GM20431 (cell line): ENCODE measurements around the gene DGCR6L.

Experiments
- in situ Hi-C: fragments of 300-500 bp; cut with MseI, MboI; formaldehyde crosslinking; loops from one replicate; pipeline ENCODE4 v1.15.0; 2020; ENCODE audit warnings: low sequenced_read_pairs; ENCODE audit not compliant: unreplicated experiment

DGCR6L gene

DNA sequence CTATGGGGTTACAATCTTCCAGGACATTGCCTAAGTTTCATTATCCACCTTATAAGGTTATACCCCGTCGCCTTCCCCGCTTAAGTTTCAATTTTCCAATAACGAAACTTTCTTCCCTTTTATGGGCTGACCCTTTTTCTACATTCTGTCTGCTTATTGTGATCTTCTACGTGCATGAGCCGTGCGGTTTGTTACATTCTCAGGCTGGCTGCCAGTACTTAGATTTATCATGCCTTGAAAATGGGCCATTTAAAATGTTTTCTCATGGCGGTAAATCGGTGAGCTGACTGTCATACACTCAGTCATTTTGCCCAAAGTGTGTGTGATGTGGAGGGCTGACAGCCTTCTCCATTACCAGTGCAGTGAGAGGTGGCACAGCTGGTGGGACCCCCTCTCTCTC is 23.3 kb downstream of the DGCR6L start:
- in situ Hi-C loops = no loop called here

DNA sequence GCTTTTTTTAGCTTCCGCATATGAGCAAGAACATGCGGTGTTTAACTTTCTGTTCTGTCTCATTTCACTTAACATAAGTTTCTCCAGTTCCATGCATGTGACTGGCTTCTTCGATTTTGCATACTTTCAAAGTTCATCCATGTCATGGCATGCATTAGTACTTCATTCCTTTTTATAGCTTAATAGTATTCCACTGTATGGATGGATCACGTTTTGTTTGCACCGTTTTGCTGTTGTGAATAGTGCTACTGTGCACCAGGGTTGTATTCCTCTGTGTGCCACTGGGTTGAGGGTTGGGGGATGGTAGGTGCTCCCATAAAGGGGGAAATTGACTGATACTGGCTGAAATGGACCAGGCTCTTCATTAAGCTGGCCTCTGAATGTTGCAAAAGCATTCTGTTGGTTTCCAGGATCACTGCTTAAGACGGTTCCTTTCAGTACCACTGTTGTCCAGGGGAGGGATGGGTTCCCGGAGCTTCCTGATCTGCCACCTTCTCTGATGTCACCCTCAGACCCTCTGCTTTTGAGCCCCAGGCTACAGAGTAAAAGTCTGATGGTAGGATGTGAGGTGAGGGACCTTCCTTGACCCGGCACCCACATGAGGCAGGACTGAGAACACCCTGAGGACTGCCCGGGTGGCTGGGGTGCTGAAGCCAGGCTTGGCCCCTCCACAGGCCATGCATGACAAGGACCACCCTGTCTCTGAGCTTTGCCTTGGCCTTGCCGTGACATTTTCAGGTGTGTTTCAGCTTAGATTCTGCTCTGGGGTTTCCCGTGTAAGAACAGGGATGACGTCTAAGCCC is 24.4 kb downstream of the DGCR6L start:
- in situ Hi-C loops = no loop called here

DNA sequence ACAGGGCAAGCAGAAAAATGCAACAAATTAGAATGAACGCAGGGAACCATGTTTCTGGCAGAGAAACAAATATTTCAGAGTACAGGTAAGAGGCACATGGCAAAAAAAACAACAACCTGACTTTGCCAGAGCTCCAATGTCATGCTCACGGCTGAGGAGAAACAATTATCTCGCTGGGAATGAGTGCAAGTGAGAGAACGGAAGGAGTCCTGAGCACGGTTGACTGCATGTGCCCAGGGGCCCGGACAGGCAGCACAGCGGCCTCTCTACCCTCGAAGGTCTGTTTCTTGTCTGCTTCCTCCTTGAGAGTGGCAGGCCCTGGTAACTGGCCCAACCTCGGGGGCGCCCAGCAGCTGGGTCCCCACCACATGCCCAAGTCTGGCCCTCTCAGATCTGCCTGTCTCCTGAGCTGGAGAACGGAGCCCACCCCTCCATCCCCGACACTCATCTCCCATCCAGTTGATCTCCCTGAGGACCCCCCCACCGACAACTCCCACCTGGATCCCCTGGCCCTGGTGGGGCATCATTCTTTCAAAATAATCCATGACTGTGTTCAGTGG is 27.1 kb downstream of the DGCR6L start:
- in situ Hi-C loops = no loop called here

DNA sequence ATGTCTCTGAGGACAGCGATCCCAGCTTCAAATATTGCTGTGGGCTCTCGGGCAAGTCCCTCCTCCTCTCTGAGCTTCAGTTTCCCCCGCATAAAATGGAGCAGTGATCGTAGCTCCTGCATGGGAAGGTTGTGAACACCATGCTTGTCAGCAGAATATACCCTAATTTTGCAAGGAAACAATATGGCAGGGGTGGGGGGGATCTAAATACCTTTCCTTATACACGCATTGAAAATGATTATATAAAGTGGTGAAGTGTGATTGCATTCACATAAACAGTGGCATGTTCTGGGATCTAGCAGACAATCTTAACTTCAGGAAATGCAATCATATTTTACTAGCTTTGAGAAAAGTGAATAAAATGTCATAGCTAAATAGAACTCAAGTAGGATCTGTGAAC is 27.8 kb downstream of the DGCR6L start:
- in situ Hi-C loops = no loop called here

DNA sequence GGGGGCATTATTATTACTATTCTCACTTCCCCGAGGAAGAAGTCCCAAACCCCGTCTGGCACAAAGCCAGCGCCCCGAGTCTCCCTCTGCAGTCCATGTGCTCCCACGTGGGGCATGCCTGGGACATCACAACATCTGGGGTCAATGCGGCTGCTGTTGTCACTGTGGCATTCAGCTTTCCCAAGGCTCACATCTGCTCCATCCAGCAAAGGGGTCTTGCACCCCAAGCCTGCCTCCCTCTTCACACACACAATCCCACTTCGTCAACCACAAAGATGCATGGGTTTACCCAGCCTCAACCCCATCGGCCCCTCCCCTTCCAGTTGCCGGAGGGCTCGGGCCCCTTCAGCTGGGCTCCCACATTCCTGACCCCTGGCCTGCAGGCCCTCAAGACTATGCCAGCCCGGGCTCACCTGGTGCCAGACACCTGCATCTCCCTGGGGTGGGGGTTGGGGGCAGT is 28.2 kb downstream of the DGCR6L start:
- in situ Hi-C loops = no loop called here

DNA sequence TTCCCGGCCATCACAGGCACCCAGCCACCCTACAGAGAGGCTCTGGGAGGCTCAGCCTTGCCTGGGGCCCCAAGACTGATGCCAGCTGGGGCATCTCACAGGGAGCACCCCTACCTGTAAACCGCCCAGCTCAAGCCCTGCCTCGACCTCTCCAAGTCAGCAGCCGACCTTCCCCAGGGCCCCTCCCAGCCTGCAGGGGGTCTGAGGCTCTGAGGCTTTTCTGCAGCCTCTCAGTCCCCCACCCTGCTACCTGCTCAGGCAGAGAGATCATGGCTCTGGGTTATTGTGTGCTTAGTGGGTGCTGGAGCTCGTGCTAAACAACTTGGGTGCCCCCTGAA is 28.6 kb downstream of the DGCR6L start:
- in situ Hi-C loops = no loop called here

DNA sequence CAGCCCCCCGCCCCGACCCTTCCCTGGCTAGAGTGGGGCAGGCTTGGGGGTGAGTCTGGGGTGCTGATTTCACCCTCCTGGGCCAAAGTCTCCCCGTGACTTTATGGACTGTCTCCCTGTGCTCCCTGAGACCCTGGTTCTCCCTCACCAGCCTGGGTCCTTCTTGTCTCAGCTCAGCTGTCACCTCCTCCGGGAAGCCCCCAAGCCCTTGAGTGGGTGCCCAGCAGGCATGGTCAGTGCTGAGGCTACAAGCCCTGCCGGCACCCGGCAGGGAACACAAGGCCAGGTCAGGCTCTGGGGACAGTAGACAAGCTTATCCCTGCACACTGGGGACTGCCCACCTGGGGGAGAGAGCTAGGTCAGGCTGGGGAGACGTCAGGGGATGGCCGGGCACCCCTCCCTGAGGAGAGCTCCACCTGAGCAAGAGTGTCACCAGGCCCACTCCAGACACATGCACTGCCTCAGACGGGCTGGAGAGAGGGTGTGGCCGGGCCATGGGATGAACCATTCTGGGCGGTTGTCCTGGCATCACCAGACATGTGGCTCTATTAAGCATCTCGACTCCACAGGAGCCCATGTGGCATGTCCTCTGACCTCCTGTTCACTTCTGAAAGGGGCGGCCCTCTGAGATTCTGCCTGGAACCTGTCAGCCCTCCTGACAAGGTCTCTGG is 29.1 kb downstream of the DGCR6L start:
- in situ Hi-C loops = no loop called here

DNA sequence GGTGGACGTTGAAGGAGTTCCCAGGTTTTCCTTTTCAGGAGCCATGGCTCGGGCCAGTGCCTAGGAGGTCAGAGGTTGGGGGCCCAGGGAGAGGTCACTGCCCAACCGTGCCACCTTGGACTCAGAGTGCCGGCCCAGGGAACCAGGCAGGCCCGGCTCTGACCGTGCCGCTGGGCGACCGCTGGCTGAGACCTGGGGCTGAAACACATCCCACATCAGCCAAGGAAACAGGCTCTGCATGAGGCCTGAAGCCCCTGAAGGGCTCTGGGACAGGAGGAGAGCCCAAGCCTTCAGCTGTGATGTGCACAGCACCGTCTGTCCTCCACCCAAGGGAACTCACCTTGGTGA is 29.8 kb downstream of the DGCR6L start:
- in situ Hi-C loops = no loop called here

DNA sequence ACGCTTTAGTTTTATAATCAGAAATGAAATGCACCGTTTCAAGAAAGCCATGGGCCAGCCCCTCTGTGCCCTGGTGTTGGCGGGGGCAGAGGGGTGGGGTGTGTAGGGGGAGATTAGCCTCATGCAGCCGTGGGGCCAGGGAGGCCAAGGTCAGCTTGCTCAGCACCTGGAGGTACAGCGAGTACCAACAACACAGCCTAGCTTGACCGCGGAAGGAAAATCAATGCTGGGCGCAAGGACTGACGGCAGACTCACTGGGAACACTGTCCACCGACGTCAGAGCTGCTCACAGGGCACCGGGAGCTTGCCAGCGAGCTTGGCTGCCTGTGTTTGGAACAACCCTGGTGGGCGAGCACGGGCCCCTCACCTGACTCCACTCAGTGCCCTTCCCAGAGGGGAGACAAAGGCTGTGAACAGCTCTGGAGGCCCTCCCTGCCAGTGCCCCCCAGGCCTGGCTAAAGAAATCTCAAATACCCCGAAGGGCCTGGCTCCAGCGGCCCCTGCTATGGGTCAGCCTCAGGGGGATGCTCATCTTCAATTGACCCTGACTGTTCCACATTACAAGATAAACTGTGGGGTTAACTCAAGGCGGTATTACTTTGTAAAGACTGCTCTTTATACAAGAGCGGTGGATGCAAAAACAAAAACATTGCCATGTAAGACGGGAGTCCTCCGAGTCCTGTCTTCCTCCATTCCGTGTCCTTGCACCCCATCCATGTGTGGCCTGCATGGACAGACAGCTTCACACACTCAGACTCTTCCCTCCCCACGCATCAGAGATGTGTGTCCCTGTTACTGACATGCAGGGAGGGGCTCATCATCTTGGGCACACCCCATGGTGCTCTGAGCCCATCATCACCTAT is 30.4 kb downstream of the DGCR6L start:
- in situ Hi-C loops = loop anchor here (10.0 kb wide), 1 partner anchor 135 kb away; the partner anchor contains the start of gene CCDC188

DNA sequence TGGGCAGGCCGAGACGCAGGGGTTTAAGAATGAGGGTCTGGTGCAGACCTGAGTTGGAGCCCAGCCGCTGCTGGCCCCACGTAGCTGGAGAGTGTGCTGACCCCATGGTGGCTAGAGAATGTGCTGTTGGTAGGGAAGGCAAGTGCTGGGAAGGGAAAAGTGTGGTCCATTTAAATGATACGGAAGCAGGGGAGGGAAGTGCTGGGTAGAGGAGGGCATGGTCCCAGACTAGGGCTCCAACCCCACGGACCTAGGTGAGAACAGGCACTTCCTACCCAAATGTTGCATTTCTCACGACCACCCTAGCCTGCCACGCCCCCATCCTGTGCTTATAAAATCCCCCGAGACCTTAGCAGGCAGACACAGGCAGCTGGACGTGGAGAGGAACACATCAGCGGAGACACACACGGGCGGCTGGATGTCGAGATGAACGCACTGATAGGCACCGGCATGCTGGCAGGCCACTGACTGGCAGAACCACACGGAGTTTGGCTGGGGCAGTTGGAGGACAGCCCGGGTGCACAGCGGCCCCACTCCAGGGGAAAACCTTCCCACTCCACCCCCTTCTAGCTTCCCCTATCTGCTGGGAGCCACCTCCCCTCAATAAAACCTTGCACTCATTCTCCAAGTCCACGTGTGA is 33.0 kb downstream of the DGCR6L start:
- in situ Hi-C loops = loop anchor here (10.0 kb wide), 1 partner anchor 132 kb away; the partner anchor contains the start of gene CCDC188

DNA sequence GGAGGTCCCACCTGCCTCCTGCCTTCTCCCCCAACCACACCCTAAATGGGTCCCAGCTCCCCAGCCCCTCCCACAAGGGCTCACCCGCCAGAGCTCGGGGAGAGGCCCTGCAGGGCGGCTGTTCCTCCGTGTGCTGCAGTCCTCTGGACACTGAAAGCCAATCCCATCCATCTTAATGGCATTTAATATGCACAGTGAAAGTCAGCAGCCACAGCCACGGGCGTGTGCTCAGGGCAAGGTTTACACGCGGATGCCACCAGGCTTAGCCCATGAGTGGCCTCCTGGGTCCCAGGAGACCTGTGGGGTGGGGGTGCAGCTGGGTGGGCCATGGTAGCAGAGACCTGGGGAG is 33.6 kb downstream of the DGCR6L start:
- in situ Hi-C loops = loop anchor here (10.0 kb wide), 1 partner anchor 131 kb away; the partner anchor contains the start of gene CCDC188

DNA sequence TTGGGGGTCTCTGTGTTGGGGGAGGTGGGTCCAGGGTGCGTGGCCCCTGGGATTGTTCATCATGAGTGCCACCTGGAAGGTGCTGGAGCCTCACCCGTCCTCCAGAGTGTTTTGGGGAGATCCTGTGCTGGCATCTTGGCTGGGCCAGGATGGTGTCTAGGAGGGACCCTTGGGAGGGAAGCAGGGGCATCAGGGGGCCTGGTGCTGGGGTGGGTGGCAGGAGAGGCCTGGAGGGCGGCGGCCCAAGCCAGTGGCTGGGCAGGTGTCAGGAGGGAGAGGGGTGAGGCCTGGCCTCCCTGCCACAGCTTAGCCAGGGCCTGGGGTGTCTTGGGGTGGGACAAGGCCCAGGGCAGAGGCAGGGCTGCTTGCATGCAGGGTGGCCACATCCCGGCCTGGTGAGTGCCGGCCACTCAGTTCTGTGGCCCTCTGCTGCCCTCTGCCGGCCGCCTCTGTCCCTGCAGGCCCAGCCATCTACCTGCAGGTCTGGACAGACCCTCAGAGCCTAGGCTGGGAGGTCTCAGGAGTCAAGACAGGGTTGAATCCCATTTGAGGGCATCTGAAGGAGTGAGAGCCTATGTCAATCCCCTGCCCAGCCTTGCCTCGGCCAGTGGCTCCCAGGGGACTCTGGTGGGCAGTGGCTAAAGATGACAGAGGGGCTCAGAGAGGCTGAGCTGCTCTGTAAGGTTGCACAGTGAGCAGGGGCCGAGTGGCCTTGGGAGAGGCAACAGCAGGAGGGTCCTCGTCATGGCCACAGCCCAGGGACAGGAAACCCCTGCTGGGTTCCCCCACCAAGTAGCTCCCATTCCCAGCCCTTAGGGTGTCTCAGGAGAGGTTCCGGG is 34.2 kb downstream of the DGCR6L start:
- in situ Hi-C loops = loop anchor here (10.0 kb wide), 1 partner anchor 131 kb away; the partner anchor contains the start of gene CCDC188

DNA sequence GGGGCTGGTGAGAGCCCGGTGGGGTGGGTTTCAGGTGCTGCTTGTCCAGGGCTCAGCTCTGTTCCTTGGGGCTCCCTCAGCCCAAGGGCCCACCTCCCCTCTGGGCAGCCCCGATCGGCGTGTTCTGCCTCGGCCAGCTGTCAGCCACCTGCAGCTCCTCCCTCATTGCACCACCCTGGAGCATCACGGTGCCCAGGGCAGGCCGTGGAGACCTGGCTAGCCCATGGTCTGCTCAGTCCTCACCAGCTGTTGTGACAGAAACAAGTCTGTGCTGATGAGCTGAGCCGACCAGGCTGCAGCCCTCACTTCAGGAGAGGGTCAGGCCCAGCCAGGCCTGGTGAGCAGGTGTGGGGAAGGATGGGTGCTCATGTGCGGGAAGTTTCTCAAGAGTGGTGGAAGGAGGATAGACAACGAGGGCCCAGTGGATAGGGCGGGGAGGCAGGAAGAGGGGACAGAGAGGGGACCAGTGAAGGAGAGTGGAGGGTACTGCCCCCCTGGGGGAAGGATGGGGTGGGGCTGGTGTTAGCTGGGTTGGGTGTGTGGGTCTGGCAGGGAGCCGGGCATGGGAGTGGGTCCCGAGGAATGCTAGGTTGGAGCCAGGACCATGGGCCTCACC is 35.3 kb downstream of the DGCR6L start:
- in situ Hi-C loops = loop anchor here (10.0 kb wide), 1 partner anchor 130 kb away; the partner anchor contains the start of gene CCDC188

DNA sequence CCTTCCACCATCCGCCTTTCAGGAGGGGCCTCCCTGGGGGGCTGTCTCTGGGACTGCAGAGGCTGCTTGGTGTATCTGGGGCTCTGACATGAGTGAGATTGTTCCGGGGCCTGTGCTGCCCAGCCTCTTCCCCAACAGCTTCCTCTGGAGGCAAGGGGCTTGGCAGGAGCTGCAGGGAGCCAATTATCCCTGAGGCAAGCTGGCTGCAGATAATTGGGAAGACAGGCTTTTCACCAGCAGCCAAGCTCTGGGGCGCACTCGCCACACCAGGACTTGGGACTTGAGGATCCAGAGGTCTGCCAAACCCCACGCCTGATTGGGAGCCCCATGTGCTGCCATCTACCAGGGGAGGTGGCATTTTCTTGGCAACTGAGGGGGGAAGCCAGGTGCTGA is 36.2 kb downstream of the DGCR6L start:
- in situ Hi-C loops = loop anchor here (10.0 kb wide), 1 partner anchor 129 kb away; the partner anchor contains the start of gene CCDC188

DNA sequence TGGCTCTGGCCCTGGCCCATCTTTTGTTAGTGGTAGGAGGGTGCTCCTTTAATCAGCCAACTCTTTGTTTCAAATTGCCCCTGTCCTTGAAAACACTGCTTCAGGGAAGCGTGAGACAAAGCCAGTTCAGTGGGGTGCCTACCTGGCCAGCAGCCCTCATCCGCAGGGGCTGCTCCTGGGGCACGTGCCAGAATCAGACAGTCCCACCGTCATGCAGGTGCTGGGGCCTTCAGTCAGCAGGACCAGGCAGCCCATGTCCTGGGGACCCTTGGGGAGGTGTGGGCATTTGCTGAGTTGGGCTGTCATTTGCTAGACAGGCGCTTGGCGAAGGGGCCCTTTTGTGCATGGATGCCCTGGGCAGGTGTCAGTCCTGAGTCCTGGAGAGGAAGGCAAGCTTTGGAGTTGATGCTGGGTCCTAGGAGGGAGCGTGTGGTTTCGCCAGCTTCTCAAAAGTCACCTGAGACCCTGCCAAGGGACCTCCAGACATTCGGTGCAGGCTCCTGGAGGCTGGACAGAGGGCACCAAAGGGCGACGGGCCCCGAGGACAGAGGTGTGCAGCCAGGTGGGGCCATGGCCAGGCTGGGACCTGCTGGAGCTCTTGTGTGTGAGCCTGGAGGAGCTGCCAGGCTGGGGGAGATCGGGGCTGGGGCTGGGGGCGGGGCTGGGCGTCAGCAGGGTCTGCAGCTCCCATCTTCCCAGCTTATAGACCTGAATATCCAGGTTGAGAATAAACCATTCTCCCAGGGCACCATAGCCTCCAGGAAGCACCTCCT is 36.8 kb downstream of the DGCR6L start:
- in situ Hi-C loops = loop anchor here (10.0 kb wide), 1 partner anchor 128 kb away; the partner anchor contains the start of gene CCDC188

DNA sequence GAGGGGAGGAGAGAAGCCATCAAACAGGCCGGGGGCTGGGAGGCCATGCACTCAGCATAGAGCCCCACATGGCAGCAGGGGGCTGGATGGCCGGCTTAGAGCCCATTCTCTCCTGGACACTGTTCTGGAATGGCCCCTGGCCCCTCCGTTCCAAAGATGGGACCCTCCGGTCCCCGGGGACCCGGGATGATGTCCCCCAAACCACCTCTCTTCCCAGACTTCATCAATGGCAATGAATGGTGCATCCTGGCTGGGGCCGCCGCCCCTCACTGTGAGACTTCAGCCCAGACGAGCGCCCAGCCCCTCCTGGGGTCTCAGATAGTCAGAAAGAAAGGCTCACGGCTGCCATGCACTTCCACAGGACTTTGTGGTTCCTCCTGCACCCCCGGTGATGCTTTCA is 38.0 kb downstream of the DGCR6L start:
- in situ Hi-C loops = loop anchor here (10.0 kb wide), 1 partner anchor 127 kb away; the partner anchor contains the start of gene CCDC188

DNA sequence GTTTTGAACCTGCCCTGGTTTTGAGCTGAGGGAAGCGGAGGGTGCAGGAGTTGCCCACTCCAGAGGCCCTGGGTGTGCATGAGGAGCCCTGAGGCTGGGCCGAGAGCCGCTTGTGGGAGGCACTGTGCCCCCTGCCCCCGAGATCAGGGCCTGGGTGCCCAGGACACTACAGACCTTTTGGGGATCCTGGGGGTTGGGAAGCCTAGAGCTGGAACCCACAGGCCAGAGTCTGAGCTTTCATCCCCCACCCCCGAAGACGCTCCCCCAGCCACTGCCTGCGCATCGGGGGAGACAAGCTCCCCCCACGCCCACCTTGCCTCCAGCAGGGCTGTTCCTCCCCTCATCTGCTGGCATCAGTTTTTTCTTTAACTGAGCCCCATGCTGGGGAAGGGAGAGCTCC is 38.4 kb downstream of the DGCR6L start:
- in situ Hi-C loops = loop anchor here (10.0 kb wide), 1 partner anchor 127 kb away; the partner anchor contains the start of gene CCDC188
